Measurements from ENCODE around the gene RYR3.

The RYR3 gene

DNA sequence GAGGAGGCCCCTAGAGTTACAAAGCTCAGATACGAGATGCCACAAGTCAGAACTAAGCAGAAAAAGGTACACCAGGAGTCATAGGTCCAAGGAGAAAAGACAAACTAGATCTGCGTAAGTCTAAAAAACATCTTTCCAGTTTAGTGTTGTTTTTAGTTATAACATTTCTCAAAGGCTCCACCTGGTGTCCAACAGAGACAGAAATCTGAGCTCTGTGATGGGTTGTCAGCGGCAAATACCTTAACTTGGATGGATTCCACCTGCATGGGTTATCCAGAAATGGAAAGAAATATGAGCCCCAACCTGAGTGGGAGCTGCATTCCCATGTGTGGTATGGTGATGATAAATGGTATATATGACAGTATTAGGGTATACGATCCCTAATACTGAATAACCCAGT lies 418.9 kb downstream of the RYR3 start:
- no peak for DNase-seq

DNA sequence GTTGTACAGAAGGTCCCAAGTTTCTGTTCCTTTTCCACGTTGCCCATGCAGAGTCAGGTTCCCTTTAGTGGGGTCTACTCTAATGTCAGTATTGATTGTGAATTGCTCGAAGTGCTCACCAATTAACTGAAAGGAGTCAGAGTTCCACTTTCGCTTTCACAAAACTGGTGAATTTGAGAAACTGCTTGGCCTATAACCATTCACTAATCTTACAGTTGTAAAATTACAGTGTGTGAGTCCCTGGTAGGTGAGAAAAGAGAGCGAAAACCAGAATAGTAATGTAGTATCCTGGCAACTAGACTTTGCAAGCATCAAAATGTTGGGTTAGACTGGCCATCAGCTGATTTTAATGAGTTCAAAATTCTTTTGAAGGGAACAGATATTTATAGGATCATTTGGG lies 420.0 kb downstream of the RYR3 start:
- DNase-seq = no peak

DNA sequence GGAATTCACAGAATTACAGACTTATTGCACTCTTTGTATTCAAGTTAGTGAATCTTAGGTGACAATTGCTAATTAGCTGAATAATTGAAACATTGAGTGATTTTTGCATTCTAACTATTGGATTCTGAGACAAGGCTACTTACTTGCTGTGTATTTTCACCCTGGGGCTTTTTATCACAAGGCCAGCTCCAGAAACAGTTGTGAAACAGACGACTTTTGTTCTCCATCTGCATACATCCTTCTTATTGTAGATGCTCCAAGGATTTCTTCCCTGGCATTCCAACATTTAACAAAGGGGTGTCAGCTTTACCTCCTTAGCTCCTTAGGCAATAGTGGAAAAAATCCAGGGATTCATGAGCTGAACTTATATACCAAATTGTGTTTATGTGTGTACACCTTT lies 424.4 kb downstream of the RYR3 start:
- DNase-seq = no peak

DNA sequence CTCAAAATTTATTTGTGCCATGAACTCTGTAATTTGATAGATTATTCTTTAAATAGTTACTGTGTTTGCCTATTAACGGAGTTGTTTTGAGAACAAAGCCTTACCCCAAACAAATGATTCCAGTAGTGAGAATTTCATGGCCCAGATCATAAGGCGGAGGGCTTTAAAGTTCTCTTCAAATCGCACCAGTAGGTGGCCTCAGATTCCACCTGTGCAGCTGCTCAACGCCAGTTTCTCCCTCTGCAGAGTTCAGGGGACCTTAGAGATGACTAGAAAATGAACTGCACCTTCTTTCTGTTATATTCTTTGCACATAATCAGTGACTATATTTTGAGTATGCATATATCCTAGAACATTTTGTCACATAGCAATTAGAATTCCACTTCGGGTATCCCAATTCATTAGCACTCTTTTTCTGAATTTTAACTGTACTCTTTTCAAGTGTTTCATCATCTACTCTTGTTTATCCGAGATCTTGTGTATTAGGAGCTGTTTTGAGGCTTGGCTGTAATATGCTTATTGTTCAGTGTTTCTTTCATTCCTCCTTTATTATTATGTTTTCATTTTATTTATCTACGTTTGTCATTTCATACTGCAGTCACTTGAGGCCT lies 425.0 kb downstream of the RYR3 start:
- DNase-seq = no peak

DNA sequence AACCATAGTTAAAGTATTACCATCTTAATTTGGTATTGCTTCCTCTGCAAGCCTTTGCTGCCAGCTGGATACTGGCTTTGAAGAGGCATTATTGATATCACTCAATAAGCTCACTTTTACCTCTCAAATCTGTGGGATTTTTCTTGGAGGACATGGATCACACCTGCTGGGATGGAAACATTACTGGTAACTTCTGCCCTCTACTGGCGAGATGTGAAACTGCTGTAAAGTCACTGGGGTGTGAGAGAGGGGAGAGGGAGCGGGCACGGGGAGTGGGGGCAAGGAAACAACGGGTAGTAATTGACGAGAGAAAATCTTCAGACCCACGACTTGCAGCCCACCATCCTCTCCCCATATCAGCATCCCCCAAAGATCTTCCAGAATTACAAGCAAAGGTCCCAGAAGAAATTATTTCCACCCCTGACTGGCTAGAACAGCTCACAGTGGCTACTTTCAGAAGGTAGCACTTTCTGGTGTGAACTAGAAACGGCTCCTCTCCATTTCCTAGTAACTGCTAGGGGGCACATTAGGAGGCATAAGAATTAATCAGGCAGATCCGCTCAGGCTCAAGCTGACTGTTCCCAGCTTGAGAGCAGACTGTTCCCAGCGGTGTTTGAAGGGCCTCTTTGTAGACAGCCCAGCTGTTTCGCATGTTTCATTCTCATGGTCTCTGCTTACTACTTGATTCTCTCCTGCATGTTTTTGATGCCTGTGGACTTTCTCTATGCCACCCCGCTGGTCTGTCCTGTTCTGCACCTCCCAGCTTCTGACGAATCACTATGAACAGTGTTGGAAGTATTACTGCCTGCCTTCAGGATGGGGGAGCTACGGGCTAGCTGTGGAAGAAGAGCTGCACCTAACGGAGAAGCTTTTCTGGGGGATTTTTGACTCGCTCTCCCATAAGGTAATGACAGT lies 427.2 kb downstream of the RYR3 start:
- no peak for DNase-seq

DNA sequence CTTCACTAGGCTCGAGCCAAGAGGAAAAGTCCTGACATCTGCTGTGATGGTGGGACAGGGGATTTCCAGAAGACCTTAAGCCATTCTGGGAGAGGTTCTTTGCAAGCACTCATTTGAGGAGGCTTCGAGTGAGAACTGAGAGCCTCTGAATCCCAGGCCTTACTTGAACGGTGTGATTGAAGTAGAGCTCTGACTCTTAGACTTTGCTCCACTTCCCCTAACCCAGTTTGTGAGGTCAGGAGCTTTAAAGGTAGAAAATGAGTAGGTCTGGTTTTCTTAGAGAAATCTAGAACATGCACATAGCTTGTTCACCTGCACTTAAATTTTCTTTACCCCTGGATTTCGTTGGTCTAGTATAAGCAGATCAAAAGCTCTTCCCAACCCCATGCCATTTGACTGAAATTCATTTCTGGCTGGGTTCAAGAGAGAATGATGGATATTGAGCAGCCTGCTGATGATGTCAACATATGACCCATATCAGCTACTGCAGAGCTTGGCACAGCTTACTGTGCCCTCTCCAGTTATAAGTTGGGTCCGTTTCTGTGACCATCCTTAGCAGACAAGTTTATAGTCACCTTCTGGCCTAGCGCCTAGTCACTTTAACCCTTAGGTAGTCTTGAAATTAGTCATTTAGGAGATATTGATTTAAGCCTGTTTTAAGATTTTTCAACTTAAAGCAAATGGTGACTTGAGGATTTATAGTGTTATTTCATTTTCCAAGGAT lies 428.3 kb downstream of the RYR3 start:
- DNase-seq = no peak

DNA sequence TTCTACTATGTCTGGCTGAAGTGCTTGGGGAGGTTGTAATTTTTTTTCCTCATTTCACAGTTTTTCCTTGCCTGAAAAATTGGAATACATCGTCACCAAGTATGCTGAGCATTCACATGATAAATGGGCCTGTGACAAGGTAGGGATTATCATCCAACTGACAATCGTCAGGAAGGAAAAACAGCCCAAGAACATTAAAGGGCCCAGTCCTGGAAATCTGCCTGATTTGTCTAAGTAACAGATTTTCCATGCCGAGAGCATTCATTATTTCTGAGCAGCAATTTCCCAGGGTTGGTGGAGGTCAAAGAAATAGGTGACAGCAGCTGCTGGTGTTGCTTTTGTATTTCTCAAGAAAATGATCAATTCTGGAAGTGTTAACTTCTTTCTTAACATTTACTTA lies 431.5 kb downstream of the RYR3 start:
- peak; percentile 52 for DNase-seq

DNA sequence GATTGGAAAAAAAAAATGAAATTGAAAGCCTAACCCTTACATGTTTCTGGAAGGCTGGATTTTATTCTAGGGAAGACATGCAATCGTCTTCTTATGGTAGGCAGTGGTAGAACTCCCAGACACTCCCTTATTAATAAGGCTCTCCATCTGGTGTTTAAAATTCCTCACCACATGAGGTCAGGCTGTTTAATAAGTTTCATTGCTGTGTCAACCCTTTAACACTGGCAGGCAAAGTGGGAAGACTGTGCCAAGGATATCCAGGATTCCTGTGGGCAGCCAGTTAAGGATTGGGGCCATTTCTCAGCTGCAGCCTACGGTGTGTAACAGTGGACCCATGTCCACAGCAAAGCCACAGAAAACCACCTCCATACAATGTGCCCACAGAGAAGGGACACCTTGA lies 432.0 kb downstream of the RYR3 start:
- peak; percentile 67 for DNase-seq

DNA sequence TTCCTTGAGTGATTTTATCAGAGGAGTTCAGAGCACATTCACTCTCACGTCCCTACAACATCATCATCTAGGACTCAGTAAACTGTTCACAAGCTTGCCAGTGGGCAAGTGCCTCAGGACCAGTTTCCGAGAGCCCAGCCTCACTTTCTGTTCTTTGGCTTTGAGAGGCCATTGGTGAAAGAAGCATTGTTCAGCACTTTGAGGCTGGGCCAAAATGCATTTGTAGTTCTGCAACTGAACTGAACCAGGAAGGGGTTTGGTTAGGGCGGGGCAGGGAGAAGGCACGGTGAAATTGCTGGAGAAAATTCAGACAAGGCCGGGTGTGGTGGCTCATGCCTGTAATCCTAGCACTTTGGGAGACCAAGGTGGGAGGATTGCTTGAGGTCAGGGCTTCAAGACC lies 435.4 kb downstream of the RYR3 start:
- no peak for DNase-seq

DNA sequence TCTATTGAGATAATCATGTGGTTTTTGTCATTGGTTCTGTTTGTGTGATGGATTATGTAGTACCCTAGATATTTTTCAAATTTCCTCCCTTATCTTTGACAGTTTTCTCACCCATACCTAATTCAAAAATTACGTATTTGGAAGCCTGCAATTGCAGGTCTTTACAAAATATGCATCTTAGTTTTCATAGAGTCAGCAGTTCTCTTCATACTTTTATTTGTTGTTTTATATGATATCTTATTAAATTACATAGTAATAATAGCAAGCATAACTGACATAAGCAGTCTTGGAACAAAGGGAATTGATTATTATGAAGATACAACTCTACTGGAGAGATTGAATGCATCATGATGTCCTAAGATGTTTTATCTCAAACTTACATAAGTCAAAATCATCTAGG lies 442.2 kb downstream of the RYR3 start:
- DNase-seq = no peak

DNA sequence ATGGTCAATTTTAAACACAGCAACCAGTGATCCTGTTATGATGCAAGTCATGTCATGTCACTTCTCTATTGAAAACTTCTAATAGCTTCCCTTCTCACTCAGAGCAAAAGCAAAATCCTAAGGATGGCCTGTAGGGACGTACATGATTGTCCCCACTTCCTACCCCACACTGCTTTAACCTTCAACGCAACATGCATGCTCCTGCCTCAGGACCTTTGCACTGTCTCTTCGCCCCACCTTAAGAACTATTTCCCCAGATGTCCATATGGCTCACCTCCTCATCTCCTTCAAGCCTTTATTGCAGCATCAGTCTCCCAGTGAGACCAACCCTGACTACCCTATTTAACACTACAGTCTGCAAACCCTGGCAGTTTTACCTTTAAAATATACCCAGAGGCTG lies 443.5 kb downstream of the RYR3 start:
- no peak for DNase-seq

DNA sequence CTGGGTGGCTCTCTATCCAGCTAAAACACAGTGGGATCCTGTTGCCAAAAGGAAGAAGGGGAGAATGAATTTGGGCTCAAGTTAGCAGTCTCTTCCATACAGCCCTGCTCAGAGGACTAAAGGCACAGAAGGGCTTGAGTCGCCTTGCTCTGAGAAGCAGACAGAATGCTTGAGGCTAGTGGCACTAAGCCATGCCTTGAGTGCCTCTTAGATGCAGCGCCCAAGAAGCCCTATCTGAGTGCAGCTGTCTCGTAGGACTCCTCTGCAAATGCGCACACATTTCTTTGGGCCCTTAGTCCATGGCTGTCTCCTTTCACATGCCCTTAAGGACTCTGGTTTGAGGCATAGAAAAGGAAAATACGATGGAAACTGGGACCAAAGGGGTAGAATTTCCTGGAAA lies 446.2 kb downstream of the RYR3 start:
- DNase-seq = no peak

DNA sequence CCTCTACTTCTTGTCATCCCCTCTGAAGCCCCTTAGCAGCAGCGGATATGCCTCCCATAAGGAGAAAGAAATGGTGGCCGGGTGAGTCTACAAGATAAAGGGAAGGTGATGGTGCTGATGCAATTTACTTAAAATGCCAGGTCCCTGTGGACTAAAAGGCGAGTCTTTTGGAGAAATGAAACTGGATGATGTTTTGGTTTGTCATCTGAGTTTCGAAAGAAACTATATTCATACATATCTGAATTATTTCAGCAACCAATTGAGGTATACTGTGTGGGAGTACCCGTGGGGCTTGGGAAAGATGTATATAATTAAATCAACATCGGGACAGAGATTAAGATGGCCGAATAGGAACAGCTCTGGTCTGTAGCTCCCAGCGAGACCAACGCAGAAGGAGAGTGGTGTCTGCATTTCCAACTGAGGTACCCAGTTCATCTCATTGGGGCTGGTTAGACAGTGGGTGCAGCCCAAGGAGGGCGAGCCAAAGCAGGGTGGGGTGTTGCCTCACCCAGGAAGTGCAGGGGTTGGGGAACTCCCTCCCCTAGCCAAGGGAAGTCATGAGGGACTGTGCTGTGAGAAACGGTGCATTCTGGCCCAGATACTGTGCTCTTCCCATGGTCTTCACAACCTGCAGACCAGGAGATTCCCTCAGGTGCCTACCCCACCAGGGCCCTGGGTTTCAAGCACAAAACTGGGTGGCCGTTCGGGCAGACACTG lies 446.9 kb downstream of the RYR3 start:
- no peak for DNase-seq

DNA sequence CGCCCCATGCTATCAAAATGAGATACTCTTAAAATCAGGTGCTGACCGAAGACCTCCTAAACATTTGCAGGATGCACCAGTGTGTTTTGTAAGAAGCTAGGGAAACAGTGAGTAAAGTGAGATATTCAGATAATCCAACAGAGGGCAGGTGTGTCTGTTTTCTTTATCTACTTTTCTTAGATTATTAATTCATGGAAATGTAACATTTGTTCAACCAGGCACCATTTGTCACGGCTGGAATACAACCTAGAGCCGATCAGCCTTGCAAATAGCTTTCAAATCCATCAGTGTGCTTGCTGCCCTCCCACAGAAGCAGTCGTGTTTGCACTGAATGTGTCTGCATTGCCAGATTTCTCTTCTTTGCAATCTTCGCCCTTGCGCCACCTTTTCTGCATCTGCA lies 455.6 kb downstream of the RYR3 start:
- DNase-seq = no peak

DNA sequence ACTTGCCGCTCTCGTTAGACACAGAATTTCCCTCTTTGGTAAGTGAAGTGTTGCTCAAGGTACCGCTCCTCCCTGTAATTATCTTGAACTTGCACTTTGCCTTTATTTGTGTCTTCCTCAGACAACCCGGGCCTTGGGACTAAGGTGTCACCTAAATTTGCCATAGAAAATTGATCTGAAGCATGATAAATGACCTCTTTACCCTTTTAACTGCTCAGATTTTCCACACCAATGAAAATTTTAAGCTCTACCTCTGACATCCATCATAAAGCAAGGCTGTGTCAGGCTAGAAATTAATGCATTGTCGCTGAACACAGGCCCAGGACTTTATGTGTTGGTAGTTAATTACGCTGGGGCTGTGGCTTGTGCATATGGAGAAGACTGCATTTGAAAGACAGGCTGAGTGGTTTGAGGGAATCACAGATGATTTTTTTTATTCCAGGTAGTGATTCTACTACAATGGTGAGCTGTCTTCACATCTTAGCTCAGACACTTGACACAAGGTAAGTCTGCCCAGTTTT lies 458.0 kb downstream of the RYR3 start:
- no peak for DNase-seq

DNA sequence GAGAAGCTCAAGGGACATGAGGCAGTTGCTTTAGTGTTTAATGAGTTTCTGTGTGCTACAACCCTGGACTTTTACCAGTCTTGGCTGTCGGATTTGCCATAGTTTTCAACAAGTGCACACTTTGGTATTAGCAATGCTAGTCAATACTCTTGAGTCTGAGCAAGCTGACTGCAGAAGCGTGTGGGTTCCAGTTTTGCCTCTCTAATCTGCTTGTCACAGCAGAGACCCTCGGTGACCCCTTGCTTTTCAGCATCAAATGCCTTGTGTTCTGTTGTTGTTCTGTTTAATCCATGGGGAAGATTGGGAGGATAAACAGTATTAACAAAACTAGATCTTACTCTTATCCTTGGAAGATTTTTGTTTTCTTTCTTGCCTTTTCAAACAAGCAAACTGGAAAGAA lies 463.2 kb downstream of the RYR3 start:
- DNase-seq = no peak

DNA sequence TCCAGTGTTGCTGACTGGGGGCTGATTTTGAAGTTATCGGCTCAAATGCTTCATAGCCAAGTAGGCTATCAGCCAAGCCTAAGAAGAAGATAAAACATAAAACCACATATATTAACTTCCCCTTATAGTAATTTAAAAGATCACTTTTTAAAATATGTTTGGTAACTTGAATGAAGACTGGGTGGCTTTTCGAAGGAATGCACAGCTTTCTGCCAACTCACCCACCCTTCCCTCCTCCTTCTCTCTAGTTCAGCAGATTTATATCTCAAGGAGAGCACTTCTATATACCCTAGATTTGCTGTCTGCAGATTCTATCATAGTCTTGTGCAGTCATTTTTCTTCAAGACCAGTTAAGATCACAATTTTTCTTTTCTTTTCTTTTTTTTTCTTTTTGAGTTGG lies 468.1 kb downstream of the RYR3 start:
- DNase-seq = no peak

DNA sequence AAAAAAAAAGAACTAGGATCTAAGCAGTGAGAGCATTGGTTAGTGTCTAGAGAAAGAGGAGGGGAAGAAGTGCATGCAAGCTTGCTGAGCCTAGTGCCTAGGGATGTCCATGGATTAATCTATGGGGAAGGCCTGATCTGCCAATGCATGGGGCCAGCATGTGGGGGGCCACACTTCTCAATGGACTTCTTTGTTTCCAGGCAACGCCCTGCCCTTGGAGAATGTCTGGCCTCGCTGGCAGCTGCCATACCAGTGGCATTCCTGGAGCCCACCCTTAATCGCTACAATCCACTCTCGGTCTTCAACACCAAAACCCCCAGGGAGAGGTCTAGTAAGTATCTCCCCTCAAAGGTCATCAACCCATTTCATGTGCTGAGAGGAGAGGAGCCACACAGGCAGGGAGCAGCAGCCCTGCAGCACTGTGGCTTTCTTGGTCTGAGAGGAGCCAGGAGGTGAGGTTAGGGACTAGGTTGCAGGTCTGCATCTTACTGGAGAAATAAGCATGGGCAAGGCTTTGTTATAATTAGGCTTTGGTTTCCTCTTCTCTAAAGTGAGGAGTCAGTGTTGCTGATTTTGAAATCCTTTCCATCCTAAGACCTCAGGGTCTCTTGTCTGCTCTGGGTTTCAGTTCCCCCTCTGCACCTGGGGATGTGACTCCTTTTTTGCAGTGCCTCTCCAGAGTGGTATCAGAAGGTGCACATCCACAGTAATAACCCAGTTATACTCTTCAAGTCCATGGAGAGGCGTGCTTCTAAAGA lies 469.4 kb downstream of the RYR3 start:
- DNase-seq = no peak

DNA sequence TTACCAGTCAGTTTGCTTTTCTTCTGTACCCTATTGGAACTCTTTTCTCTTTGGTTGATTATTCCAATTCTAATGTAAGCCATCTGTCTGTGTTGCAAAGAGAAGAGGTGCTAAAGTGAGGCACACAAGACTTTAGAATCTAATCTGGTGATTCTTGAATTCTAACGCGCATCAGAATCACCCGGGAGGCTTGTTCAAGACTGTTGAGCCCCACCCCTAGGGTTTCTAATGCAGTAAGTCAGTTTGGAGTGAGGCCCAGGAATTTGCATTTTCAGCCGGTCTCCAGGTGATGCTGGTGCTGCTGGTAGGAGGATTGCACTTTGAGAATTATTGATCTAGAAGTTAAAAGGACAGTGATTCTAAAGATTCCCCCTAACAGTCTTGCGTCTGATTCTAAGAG lies 472.2 kb downstream of the RYR3 start:
- DNase-seq = no peak

DNA sequence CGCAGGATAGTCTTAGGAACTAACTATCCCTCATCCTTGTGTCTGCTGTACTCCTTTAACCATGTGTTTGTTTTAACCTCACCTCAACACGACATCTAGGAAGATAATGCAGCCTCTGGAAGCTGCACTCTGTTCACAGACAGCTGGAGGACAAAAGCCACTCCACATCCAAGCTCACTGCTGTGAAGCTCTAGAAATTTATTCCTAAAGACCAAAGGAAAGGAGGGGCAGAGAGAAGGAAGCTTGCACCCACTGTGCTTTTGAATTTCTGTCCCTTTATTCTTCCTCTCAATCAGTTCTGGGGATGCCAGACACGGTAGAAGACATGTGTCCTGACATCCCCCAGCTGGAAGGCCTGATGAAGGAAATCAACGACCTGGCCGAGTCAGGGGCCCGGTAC lies 474.6 kb downstream of the RYR3 start:
- DNase-seq = no peak

DNA sequence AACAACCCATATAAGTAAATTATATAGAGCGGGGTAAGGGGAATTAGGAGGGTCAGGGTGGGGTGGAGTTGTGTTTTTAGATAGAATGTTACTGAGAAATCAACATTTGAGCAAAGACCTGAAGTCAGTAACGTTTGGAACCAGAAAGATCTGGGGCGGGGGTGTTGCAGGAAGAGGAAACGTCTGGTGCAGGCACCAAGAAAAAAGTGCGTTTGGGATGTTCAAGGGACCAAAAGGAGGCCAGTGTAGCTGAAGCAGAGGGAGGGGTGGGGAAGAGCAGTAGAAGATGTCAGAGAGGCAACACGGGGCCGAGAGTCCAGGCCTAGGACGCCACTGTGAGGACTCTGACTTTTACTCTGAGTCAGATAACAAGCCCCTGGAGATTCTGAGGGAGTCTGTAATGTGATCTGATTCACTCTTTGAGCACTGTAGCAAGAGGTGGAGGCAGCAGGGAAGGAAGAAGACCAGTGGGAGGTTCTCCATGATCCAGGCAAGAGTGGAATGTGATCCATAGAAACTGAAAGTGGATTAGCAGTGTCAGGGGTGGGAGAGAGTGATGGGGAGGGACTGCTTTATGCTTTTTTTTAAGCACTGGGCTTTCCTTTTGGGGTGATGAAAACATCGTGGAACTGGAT lies 478.3 kb downstream of the RYR3 start:
- no peak for DNase-seq

DNA sequence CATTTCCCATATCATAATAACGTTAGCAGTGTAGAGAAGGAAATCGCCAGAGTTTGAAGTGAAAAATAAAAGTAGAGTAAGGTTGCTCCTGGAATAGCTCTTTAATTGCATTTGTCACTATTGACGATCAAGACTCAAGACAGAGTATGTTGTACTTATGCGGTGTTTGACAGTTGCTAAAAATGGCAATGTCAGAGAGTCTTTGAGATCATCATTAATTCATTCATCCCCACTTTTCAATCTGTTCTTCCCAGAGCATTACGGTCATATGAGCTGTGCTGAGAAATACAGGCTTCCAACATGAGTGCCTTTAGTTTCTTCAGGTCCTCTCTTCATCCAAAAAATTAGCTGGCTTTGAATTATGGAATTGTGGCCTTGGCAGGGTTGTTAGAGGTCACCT lies 483.7 kb downstream of the RYR3 start:
- DNase-seq = no peak

Data from NCI-H446 treated with DMSO at 0.1 percent for 48 hours (cell line).